ENCODE data around the gene FAM171A2. TPM values are rescaled to one million over a fixed set of nuclear protein-coding genes. Genes with fewer than 3 reads are reported as not detected.
A peak's percentile ranks its signal among the peaks of the same experiment; 100 is the strongest.

The FAM171A2 gene
- total RNA-seq, 1 experiment from 2014 or later: 27.5 TPM

- H3K56ac ChIP-seq (ENCODE audit: insufficient read length, low read depth, low read length): no peak overlapping the region
- no peak overlapping the region for H2BK12ac ChIP-seq (ENCODE audit: insufficient read length, low read depth, low read length)
- no peaks in the 10 kb centered on the region for H4K20me1 ChIP-seq (ENCODE audit: control insufficient read depth, insufficient read depth, insufficient read length)
- no peak for DNase-seq
- H2AFZ ChIP-seq (ENCODE audit: low read length): no peak overlapping the region
- H3K79me2 ChIP-seq (ENCODE audit: insufficient read depth, low read length): no peaks in the 10 kb centered on the region
- no peak overlapping the region for H4K8ac ChIP-seq (replicated peaks; ENCODE audit: insufficient read length, low read depth, low read length)
- Mint-ChIP-seq H3K27me3 (ENCODE audit: low read depth) (peaks cover 20% of the 10 kb centered on the region), H3K27ac (peak overlapping the region in 1 of 3 experiments; percentile 28; a peak in 2 of 7 replicates), H3K36me3 (ENCODE audit: insufficient read depth in 1 of 3, low read depth in 3 of 3) (peaks cover 0 to 15% (median 9%) of the 10 kb centered on the region in 3 experiments; a peak in 5 of 7 replicates), H3K4me1 (peaks cover 22 to 32% of the 10 kb centered on the region in 2 experiments), H3K4me3 (peak overlapping the region; percentile 19 to 75; a peak in 4 of 5 replicates), H3K9me3 (no peaks in the 10 kb centered on the region)
- peak overlapping the region; percentile 35 for H3K18ac ChIP-seq (ENCODE audit: insufficient read length, low read depth, low read length)
- H3K9me3 ChIP-seq (ENCODE audit: control insufficient read depth, low read depth, low read length): no peaks in the 10 kb centered on the region
- H3K4ac ChIP-seq (ENCODE audit: low read depth, low read length): no peak overlapping the region
- no peaks in the 10 kb centered on the region for H3K79me1 ChIP-seq (ENCODE audit: insufficient read depth, low read depth, low read length, poor library complexity, severe bottlenecking)
- H2BK5ac ChIP-seq (ENCODE audit: insufficient read length, low read length): no peak overlapping the region
- TF ChIP-seq CTCF (conservative IDR thresholded peaks at IDR 0.05): no peak
- no peak overlapping the region for H3T11ph ChIP-seq (ENCODE audit: low read length)
- H4K91ac ChIP-seq (ENCODE audit: insufficient read length, low read depth, low read length): no peak overlapping the region
- no peak overlapping the region for H2AK5ac ChIP-seq (ENCODE audit: insufficient read length, low read length)
- peak overlapping the region; percentile 9 for H3K4me2 ChIP-seq (ENCODE audit: insufficient read depth, insufficient read length, low read length)
- no peak overlapping the region for H3K14ac ChIP-seq (ENCODE audit: insufficient read depth, low read length)
- no peak overlapping the region for H2BK20ac ChIP-seq (ENCODE audit: low read depth, low read length, poor library complexity, severe bottlenecking)
- no peak overlapping the region for H3K9ac ChIP-seq (ENCODE audit: extremely low read depth, insufficient read length, low read length)
- no CpG with 5 or more reads among the region's 5 CpGs for WGBS (ENCODE audit: extremely low coverage, insufficient read length, low lambda C conversion rate)
- no peaks in the 10 kb centered on the region for H3K27me3 ChIP-seq (ENCODE audit: insufficient read depth, low read length)
- no peak overlapping the region for H2BK120ac ChIP-seq (ENCODE audit: low read depth, low read length, poor library complexity, severe bottlenecking)
- no peak overlapping the region for H2BK15ac ChIP-seq (ENCODE audit: low read depth, low read length)
- H3K23ac ChIP-seq (ENCODE audit: insufficient read length, low read depth, low read length): no peak overlapping the region
- no peak overlapping the region for H4K5ac ChIP-seq (ENCODE audit: insufficient read length, low read depth, low read length)
- H3K27ac ChIP-seq (ENCODE audit: insufficient read length, low read depth, low read length): no peak overlapping the region
- H3K23me2 ChIP-seq (ENCODE audit: insufficient read length, low read depth, low read length, poor library complexity, severe bottlenecking): peaks cover 13% of the 10 kb centered on the region
- peaks cover 12% of the 10 kb centered on the region for H3K4me1 ChIP-seq (ENCODE audit: insufficient read depth, low read length)
These were observed 2.8 kb downstream of the FAM171A2 start for GRCh38 chr17:44360826-44361225.

Data from H9 (cell line).